ENCODE results near the gene SLC16A1.

DNA sequence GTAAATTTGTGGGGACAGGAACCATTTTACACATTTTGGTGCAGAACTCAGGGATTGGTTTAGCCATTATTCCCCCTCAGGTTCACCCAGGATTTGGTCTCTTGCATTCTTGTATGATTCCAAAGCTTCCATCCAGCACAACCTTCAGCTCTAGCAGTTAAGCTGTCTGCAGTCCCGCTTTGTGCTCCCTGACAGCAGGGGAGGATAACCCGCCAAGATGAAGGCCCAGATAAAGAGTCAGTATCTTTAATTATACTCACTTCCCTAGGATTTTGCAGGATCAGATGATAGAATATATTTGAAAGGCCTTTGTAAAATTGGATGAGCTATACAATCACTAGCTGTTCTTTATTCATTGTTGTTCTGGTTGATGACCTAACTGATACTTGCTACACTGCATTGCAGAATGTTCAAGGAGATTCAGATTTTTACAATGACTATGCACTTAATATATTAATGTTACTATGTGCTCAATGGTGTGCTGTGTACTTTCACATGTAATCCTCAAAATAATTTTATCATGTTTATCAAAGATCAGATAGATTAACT is 49.8 kb downstream of the SLC16A1 start:
- TF ChIP-seq, protein P1, sequence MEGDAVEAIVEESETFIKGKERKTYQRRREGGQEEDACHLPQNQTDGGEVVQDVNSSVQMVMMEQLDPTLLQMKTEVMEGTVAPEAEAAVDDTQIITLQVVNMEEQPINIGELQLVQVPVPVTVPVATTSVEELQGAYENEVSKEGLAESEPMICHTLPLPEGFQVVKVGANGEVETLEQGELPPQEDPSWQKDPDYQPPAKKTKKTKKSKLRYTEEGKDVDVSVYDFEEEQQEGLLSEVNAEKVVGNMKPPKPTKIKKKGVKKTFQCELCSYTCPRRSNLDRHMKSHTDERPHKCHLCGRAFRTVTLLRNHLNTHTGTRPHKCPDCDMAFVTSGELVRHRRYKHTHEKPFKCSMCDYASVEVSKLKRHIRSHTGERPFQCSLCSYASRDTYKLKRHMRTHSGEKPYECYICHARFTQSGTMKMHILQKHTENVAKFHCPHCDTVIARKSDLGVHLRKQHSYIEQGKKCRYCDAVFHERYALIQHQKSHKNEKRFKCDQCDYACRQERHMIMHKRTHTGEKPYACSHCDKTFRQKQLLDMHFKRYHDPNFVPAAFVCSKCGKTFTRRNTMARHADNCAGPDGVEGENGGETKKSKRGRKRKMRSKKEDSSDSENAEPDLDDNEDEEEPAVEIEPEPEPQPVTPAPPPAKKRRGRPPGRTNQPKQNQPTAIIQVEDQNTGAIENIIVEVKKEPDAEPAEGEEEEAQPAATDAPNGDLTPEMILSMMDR (IDR thresholded peaks at IDR 0.05; ENCODE audit: low read depth, low read length): no peak
- TF ChIP-seq EZH2phosphoT487 (IDR thresholded peaks at IDR 0.05; ENCODE audit: low read depth): no peak
